CD4-positive, alpha-beta T cell treated with Interleukin-4 for 4 hours (primary cell): ENCODE data around the gene HHAT.

Experiments used
- DNase-seq: peaks from one replicate; pipeline ENCODE4 v3.0.0-alpha.2; 2020

HHAT gene

DNA sequence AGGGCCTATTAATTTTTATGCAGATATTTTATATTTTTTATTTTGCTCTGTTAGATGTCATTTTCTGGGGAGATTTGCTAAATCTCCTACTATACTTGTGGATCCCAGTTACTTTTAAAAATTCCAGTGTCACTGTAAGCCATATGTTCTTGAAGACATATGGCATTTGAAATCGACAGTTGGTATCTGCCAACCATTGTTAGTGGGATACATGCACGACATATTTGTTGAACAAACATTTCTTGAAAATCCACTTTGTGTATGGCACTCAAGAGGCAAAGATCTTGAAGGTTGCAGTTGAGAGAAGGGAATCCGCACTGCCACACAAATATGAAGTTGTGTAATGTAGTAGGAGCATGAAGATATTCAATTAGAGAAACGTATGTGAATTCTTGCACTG, 287.7 kb downstream of the HHAT start:
- DNase-seq: no peak

DNA sequence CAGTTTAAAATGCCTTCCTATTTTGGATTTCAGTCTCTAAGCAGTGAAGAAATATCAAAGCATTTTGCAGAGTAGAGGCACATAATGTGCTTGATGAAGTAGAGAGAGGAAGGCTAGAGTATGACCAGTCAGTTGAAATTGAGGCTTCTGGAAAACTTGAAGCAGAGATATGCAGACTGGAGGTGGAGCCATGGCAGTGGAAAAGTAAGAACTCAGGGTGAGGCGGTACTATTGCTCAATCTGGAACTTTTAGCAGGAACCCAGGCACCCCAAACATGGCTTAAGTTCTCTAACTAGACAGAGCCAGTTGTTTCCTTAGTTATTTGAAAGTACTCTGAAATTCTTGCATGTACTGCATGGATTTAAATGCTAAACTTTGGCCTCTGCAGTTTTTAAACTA, 288.6 kb downstream of the HHAT start:
- DNase-seq: no peak

DNA sequence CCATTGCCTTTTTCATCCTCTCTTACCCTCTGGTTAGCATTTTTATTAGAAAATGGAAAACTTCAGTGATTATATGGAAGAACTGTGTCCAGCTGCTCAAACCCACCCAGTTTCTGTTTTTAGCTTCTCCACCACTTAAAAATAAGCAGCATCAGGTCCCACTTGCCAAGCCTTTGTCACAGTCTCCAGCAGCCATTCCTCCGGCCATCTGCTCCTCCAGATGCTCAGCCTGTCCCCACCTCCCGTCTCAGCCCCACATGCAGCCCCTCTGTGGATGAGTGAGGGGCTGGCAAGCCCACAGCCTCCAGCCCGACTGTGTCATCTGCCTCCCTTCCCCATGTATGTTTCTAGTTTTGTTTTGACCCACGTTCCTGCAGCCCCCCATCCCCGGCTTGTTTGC, 289.7 kb downstream of the HHAT start:
- DNase-seq: no peak

DNA sequence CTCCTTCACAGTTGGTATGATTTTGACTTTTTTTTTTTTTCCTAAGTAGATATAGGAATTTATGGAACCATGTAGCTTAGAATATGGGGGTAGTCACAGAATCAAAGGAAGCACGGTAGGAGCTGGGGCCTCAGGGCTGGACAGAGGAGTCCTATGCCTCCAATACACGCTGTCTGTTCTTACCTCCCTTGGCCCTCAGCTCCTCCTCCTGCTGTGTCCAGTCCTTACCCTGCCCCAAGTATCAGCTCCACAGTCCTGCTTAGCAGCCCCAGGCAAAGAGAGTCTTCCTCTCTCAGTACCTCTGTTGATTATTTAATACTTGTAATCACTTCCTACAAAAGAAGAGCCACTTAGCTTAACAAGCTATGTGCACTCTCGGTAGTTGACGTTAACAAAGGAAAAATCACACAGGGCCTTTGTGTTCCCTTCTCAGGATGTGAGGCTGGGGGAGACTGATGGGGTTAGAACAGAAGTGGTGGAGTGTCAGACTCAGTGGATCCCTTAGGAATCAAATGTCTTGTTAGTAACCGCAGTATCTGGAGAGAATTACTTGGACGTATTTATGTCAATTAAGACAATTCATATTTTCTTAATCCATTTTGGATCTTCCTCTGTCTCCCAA, 292.3 kb downstream of the HHAT start:
- DNase-seq: no peak

DNA sequence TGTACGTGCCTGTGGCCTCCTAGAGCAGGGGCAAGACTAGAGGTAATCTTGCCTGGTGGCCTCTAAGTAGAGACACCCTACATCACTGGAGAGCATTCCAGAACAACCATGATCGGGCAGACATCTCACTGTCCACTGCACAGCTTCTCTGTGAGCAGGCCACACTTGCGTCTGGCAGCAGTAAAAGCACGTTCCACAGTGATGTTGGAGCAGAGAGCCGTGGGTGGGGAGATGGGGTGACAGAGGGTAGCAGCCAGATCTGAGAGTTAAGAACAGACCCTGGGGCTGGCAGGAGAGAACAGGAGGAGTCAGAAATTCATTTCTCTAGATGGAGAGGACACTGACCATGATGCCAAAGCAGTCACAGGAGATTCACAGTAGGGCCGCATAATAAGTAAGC, 293.0 kb downstream of the HHAT start:
- no peak for DNase-seq

DNA sequence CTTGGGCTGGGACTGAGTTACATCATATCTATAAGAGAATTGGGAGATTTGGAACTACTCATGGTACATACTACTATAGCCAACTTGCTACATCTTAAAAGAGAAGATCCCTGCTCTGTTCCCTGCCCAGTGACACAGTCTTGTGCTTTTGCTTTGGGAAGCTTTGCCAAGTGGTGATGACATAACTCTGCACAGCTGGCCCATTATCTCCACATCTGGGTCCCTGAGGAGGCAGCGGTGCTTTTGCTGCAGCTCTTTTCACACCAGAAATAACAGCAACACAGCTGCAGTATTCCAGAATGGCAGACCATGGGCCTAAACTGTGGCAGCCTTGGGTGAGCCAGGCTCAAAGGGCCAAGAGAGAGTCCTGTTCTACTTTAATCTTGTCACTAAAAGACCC, 296.0 kb downstream of the HHAT start:
- DNase-seq: no peak

DNA sequence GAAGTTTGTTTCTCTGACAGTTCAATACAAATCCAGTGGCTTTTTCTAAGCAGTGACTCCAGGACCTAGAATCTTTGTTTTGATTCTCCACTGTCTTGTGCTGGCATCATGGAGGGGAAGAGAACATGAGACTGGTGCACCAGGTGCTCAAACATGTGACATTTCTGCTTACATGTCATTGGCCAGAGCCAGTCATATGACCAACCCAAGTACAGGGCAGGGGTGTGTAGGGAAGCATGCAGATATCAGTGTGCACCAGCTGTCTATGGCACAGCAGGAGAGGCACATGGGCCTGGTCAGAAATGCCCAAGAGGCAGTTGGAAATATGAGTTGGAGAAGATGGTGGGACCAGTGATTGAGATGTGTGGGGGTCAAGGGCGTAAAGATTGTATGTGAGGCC, 297.0 kb downstream of the HHAT start:
- DNase-seq: no peak

DNA sequence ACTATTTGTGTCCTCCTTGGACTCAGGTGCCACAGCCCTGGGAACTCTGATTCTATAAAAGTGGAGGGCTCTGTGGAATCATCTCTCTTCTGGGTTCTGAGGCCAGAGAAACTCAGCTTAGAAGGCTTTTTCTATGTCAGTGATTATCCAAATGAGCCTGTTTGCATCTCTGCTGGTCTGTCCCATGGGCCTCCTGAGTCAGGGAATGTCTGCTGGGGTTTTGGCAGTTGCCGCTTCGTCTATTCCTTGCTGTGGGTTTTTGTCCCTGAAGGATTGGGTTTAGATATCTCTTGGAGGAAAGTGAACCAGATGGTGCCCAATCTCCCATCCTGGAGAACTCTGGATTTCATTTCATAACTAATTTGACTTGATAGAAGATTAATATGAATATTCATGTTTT, 297.6 kb downstream of the HHAT start:
- DNase-seq: no peak

DNA sequence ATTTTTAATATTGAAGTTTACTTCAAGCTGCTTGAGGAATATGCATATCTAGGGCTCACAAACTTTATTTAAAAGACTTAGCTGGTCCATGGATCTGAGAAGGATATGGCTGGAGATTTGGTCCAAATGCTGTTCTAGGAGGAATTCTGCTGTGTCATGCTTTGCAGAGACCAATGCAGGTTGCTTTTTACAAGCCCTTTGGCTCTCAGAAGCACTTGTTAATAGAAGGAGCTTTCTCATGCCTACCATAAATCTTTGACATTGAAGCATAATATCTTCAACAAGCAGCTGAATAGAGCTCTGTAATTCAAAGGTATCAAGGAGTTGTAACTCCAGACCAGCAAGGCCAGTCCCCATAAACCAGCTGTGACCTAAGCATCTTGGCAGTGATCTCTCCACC, 299.1 kb downstream of the HHAT start:
- DNase-seq: no peak

DNA sequence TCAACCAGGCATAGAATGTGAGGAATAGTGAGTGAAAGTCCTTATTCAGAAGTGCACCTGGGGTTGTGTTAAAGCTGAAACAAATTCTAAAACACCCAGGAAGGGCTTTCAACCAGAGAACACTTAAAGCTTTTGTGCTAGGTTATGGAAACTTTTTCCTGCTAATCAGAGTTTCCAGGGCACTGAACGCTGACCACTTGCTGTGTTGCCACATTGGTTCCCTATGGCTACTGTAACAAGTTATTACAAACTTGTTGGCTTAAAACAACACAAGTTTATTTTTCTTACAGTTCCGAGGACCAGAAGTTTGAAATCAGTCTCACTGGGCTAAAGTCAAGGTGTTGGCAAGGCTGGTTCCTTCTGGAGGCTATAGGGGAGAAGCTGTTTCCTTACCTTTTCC, 300.6 kb downstream of the HHAT start:
- no peak for DNase-seq

DNA sequence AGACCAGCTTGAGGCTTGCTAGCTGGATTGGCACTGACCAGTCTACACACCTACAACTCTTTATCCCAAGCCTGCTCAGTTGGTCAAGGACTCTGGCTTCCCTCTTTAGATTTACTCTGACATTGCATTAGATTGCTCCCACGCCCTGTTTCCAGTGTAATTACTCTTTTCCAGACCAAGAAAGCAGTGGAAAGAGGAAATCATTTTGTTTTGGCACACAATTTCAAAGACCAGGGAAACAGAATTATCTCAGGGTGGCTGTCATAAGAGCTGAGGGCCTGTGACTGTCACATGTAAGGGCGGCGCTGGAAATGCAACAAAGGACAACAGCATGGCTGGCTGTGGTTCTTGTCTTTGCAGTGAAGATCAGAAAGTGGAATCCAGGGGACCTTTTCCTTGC, 302.7 kb downstream of the HHAT start:
- DNase-seq: no peak

DNA sequence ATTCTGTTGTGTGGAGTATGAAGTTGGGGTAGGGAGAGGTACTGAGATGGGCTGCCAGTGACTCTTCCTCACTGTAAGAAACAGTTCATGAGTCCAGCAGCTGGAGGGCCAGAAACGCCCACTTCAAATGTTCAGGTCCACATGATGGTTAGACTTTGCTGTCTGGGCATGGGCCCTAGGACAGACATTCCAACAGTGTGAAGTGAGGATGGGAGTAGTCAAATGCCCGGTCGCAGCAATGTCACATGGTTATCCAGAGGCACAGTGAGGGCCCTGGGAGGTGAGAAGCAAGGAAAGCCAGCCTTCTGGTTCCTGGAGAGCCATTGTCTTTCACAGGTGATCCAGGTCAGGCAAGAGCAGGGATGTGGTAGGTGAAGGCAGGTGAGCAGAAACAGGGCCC, 304.4 kb downstream of the HHAT start:
- DNase-seq: no peak

DNA sequence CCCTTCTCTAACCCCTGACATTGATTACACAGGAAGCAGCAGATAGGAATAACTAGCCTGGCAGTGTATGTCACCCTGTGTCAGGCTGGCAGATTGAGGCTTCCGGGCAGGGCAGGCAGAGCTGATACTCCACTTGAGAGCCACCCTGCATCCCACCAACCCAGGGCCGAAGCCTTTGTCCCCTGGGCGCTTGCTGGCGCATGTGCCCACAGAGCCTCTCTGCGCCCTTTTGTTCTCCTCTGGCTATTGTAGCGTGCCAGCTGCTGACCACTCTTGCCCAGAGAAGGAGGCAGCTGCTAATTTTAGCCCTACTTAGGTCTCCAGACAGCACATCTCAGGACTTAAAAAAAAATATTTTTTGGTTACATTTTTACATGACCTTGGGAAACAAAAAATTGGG, 304.9 kb downstream of the HHAT start:
- DNase-seq: no peak

DNA sequence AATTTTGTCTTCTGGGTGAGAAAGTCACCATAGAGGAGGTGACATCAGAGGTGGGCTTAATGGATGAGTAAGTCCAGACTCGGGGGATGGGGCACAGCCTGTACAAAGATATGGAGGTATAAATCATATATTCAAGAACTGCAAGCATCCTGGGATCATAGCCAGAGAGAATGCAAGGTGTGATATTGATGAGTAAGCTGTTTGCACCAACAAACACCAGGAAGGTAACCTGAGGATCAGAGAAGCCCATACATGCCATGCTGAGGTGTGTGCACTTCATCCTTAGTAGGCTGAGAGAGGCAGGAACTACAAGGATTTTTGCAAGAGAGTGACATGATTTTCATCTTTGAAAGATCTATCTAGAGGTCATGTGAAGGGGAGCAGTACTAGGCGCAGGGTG, 306.4 kb downstream of the HHAT start:
- no peak for DNase-seq

DNA sequence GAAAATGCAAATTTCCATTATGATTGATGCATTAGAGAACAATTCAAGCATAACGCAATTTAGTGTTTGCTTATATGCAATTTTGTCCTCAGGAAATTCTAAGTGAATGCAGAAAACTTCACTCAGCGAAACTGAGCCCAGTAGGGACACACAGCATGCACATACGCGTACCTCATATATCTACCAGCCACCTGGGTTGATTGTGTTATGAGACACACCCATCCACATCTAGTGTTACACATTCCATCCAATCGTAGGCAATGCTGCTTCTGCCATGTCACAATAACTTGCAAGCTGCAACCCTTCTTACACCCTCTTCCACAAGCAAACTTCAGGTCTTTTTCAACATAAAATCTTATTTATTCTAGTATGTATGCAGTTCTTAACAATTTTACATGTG, 312.9 kb downstream of the HHAT start:
- no peak for DNase-seq

DNA sequence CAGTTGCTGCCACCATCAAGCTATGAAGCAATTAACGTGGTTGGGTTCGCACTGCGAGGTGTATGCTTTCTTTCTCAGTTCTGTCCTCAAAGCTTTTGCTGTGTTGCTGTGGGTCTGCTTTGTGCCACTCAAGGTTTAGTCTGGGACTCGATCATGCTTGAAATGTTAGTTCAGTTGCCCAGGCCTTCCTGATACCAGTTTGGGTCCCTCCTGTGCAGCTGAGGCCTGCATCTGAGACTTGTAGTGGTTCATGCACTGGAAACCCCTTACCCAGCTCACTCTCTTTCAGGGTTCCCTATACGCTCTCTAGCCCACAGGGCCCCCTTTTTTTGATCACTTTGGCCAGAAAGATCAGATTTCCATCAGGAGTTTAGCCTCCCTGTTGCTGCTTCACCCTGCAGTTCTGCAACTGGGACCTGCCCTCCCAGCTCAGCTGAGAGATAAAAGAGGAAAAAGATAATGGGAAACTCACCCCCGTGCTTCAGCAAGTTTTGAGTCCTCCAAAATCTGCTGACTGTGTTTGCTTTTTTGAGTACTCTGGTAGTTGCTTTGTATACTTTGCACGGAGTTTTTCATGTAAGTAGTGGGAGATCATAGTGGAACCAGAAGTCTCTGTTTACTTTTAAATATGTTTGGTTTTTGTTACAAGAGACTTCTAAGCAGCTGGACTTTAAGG, 317.0 kb downstream of the HHAT start:
- DNase-seq: no peak

DNA sequence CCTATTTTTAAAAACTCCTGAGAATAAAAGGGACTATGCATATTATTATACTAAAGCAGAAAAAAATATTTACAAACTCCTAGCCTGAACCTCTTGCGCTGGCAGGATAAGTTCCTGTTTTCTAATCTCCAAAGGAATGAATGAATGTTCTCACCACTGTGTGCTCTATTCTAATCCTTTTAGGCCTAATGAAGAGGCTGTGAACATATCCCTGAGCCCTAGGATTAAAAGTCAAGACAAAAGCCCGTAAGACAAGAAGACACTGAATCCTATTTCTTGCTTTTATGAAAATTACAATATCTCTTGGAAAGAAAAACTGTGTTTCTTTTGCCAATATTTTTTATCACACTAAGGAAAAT, 317.5 kb downstream of the HHAT start:
- no peak for DNase-seq

DNA sequence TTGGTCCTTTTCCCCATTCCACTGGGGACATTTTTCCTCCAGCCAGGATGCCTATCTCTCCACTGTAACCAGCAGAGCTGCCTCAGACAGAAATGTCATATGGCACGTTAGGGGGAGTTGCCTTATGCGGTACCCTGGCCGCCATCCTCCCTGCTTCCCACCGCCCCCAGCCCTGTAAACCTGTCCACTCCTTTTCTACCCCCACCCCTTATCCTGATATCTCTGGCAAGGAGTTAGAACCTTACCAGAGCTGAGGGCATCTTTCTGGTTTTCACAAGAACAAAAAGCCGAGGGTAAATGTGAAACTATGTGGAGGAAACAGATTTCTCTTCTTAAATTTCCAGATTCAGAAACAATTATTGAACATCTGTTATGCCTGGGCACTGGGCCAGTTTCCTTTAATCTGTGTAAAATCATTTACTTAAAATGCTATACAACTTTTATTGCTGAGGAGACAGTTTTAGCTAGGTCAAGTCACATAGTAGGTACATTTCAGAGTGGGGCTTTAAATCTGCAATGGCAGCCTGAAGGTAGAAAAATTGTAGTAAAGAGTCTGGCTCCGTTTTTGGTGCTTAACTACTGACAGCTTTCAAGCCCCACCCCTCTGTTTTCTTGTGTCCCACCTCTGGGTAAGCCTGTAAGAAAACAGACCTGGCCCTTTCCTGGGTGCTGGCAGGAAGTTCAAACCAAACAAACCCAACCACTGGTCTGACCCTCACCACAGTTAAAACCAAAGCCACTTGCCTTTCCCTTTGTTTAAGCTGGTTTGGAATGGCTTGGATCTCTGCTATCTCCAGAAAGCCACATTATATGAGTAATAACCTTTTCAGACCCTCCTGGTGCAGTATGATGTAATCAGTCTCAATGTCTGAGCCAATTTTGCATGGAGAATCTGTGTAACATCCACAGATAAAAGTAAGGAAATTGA, 319.0 kb downstream of the HHAT start:
- no peak for DNase-seq

DNA sequence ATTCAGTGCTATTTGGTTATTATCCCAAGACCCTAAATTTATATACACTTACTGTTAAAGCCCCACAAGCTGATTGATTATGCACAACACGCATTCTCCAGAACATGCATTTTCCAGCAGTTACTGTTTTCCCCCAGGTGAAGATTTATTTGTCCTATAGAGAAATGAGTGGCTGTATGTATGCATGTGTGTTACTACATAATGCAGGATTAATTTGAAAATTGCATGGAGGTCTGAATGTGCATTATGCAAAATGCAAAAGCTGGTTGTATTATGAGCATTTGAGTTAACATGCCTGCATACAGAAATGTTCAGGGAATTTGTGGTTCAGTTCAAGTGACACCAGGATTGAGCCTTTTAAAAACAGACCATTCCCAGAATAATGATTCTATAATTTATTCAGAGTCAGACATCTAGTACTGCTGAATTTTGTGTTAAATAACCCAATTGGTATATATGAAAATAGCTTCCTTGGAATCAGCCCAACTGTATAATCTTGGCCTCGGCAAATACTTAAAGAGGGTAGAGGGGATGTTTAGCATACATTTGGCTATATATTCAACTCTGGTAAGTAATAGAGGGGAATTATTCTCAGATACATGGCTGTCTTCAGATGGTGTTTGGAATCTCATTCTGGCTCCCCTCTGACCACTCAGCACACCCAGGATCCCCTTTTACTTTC, 320.0 kb downstream of the HHAT start:
- no peak for DNase-seq

DNA sequence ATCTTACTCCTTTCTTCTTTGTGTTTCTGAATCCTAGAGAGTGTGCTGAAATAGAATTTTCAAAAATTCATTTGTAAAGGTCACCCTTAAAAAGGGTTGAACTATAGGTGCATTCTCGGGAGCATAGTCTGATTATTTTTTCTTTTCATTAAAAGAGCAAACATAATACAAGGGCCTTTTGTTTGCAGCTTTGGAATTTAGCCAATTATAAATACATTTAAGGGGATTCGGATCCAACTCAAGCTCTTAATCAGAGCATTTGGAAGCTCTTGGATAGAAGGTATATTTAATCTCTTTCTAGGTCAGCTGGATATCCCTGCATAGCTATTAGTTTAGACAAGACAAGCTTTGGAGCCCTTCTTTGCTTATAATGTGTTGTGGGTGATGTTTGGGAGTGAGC, 321.7 kb downstream of the HHAT start:
- DNase-seq: no peak

DNA sequence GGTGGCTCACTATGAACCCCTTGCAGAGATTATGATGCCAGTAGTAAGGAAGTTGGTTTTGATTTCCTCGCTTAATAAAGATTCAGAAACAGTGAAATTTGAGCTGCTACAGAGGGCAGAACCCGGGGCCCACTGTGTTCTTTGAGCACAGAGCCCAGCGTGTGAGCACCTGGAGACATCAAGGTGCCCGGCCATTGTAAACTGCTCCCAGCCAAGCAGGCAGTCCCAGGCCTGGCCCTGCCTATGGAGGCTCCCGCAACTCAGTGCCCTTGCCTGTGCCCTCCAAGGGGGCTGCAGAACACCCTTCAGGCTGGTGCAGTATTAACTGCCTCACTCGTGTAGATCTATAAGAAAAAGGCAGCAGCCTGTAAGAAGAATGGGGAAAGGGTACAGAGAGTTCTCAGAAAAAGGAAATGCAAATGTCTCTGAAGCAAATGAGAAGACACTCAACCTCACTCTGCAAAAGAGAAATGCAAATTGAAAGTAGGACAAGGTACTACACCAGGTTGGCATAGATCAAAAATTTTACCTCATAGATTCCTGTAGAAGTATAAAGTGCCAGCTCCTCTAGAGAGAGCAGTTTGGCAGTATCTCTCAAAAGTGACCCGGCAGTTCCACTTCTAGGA, 323.7 kb downstream of the HHAT start:
- DNase-seq: no peak

DNA sequence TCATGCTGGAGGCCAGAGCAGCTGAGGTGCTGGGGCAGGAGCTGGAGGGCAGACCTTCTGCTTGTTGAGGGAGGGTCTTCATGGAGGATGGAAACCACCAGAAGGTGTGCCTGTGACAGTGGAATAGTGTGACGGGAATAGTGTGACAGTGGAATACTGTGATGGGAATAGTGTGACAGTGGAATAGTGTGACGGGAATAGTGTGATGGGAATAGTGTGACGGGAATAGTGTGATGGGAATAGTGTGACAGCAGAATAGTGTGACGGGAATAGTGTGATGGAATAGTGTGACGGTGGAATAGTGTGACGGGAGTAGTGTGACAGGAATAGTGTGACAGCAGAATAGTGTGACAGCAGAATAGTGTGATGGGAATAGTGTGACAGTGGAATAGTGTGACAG, 325.1 kb downstream of the HHAT start:
- no peak for DNase-seq
